ENCODE results near the gene ARL5B.

GRCh38 chr10:18616337-18616736 is 42.9 kb upstream of the ARL5B start:
- TF ChIP-seq POLR2A (IDR thresholded peaks at IDR 0.05), result no peak
- TF ChIP-seq, protein P1, sequence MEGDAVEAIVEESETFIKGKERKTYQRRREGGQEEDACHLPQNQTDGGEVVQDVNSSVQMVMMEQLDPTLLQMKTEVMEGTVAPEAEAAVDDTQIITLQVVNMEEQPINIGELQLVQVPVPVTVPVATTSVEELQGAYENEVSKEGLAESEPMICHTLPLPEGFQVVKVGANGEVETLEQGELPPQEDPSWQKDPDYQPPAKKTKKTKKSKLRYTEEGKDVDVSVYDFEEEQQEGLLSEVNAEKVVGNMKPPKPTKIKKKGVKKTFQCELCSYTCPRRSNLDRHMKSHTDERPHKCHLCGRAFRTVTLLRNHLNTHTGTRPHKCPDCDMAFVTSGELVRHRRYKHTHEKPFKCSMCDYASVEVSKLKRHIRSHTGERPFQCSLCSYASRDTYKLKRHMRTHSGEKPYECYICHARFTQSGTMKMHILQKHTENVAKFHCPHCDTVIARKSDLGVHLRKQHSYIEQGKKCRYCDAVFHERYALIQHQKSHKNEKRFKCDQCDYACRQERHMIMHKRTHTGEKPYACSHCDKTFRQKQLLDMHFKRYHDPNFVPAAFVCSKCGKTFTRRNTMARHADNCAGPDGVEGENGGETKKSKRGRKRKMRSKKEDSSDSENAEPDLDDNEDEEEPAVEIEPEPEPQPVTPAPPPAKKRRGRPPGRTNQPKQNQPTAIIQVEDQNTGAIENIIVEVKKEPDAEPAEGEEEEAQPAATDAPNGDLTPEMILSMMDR (IDR thresholded peaks at IDR 0.05), result no peak
- no peak for TF ChIP-seq POLR2AphosphoS5 (IDR thresholded peaks at IDR 0.05)
- no peak for TF ChIP-seq EP300 (IDR thresholded peaks at IDR 0.05)
